Panc1 (cell line): ENCODE results near the gene IFRD1. TPM values are rescaled to one million over a fixed set of nuclear protein-coding genes. Genes with fewer than 3 reads are reported as not detected.

Experiments used
- ATAC-seq: fragments of 200-7000 bp; cut with Tn5 transposase; 2 replicates; pipeline ENCODE4 v1.9.1; 2020; ENCODE audit warnings: mild to moderate bottlenecking, moderate library complexity
- BruUV-seq: library from RNA; stranded (reverse); fragments of 400-500 nt; replicated peaks from 2 replicates; lab custom pipeline; 2021; lab: Mats Ljungman, UMichigan
- CTCF ChIA-PET: fragments of 300-600 bp; sonication (Branson Sonifier 250); formaldehyde crosslinking; loops from one replicate; lab custom pipeline; 2022; ENCODE audit warnings: antibody characterized with exemption; lab: Charles Lee
- POLR2A ChIA-PET: fragments of 300-600 bp; sonication (Branson Sonifier 250); formaldehyde crosslinking; loops from one replicate; lab custom pipeline; 2022; ENCODE audit warnings: antibody characterized with exemption; lab: Charles Lee
- DNase-seq: peaks from one replicate; pipeline ENCODE4 v3.0.0-alpha.2; 2010; ENCODE audit warnings: low read depth, low spot score
- H3K27ac ChIP-seq: 2 replicates; pipeline ENCODE4 v1.5.1; 2011; ENCODE audit warnings: mild to moderate bottlenecking, low read length, inconsistent platforms
- H3K27me3 ChIP-seq: fragments of 200-500 bp; sonication (Bioruptor generic); 2 replicates; pipeline ENCODE4 v1.6.0; 2014; ENCODE audit warnings: low read length, inconsistent platforms; ENCODE audit not compliant: control insufficient read depth, insufficient read depth
- H3K36me3 ChIP-seq: fragments of 200-500 bp; sonication (Bioruptor generic); 2 replicates; pipeline ENCODE4 v1.5.1; 2014; ENCODE audit warnings: inconsistent platforms, mild to moderate bottlenecking, low read length, moderate library complexity; ENCODE audit not compliant: control insufficient read depth, insufficient read depth
- H3K4me1 ChIP-seq: 2 replicates; pipeline ENCODE4 v1.5.1; 2011; ENCODE audit warnings: inconsistent platforms, mild to moderate bottlenecking, low read length, moderate library complexity; ENCODE audit not compliant: control insufficient read depth, insufficient read depth
- H3K4me3 ChIP-seq, 2 experiments: 2 replicates each; pipeline ENCODE4 v1.5.1; 2011 to 2012; ENCODE audit warnings: low read depth in 2 of 2, low read length in 2 of 2, mild to moderate bottlenecking in 2 of 2, inconsistent platforms in 1 of 2, moderate library complexity in 1 of 2
- H3K9me3 ChIP-seq: fragments of 200-500 bp; sonication (Bioruptor generic); 2 replicates; pipeline ENCODE4 v1.5.1; 2014; ENCODE audit warnings: low read depth, mild to moderate bottlenecking, inconsistent platforms, low read length, moderate library complexity; ENCODE audit not compliant: control insufficient read depth, insufficient read depth
- CTCF ChIP-seq: fragments of 450-650 bp; IDR thresholded peaks from 2 replicates; pipeline ENCODE4 v1.5.1; 2017; ENCODE audit warnings: mild to moderate bottlenecking
- POLR2AphosphoS5 ChIP-seq: IDR thresholded peaks from 2 replicates; pipeline ENCODE4 v1.6.1; 2012; ENCODE audit warnings: mild to moderate bottlenecking, low read depth, low read length, moderate library complexity
- REST ChIP-seq, 2 experiments: IDR thresholded peaks; 2 replicates each; pipeline ENCODE4 v1.6.1; 2011 to 2012; ENCODE audit warnings: low read depth in 2 of 2, control low read depth in 1 of 2, low read length in 1 of 2, mild to moderate bottlenecking in 1 of 2, moderate library complexity in 1 of 2; ENCODE audit not compliant: insufficient read depth in 1 of 2
- SIN3A ChIP-seq: IDR thresholded peaks from 2 replicates; pipeline ENCODE4 v1.6.1; 2012; ENCODE audit warnings: low read depth, mild to moderate bottlenecking, low read length, moderate library complexity, borderline replicate concordance; ENCODE audit not compliant: insufficient read depth
- TCF7L2 ChIP-seq: IDR thresholded peaks from 2 replicates; pipeline ENCODE4 v1.6.1; 2011; ENCODE audit warnings: mild to moderate bottlenecking, low read depth, low read length, inconsistent platforms
- in situ Hi-C: cut with HindIII; loops from 2 replicates; pipeline ENCODE4 v1.10.0; 2016; ENCODE audit warnings: low sequenced_read_pairs, low pct_unique_long_range_greater_than_20kb
- intact Hi-C: fragments of 100-400 bp; cut with micrococcal nuclease; formaldehyde crosslinking; loops from one replicate; pipeline ENCODE4 v1.10.0; 2022; ENCODE audit not compliant: unreplicated experiment
- total RNA-seq: library from RNA; stranded (reverse); gene quantifications from one replicate; pipeline ENCODE4 v1.2.1, GENCODE V29; 2021; ENCODE audit not compliant: unreplicated experiment

IFRD1 gene
- total RNA-seq, 1 experiment from 2014 or later, result 54.3 TPM

- H3K27ac ChIP-seq, result no peak overlapping the region
- no peaks in the 10 kb centered on the region for H3K9me3 ChIP-seq
- intact Hi-C loops (no loop called here), in situ Hi-C loops (no loop called here)
- H3K36me3 ChIP-seq, result peaks cover 57% of the 10 kb centered on the region
- ATAC-seq (no peak), DNase-seq (no peak)
- H3K27me3 ChIP-seq, result no peaks in the 10 kb centered on the region
- H3K4me3 ChIP-seq, result no peak overlapping the region
- CTCF ChIA-PET, result no interaction called here
- POLR2A ChIA-PET, result no interaction called here
- TF ChIP-seq REST (IDR thresholded peaks at IDR 0.05; ENCODE audit: insufficient read depth in 1 of 2, low read depth in 2 of 2, low read length in 1 of 2) (no peak), TCF7L2 (no peak), SIN3A (no peak), POLR2AphosphoS5 (no peak), CTCF (no peak)
- no TSS peak for BruUV-seq
- no peaks in the 10 kb centered on the region for H3K4me1 ChIP-seq
These were observed 17.6 kb downstream of the IFRD1 start for GRCh38 chr7:112467867-112468266.

- POLR2A ChIA-PET, result no interaction called here
These were observed 19.9 kb downstream of the IFRD1 start for GRCh38 chr7:112470194-112470593.

More at GRCh38 chr7:112470194-112470593, 19.9 kb downstream of the IFRD1 start:
- Histone ChIP-seq H3K9me3 (no peaks in the 10 kb centered on the region), H3K27ac (no peak overlapping the region), H3K4me3 (no peak overlapping the region), H3K27me3 (no peaks in the 10 kb centered on the region), H3K36me3 (peaks cover 47% of the 10 kb centered on the region), H3K4me1 (no peaks in the 10 kb centered on the region)
- no peak for ATAC-seq
- TF ChIP-seq TCF7L2 (no peak), CTCF (no peak), REST (IDR thresholded peaks at IDR 0.05; ENCODE audit: insufficient read depth in 1 of 2, low read depth in 2 of 2, low read length in 1 of 2) (no peak), SIN3A (no peak), POLR2AphosphoS5 (no peak)
- in situ Hi-C loops, result no loop called here
- intact Hi-C loops, result no loop called here
- no peak for DNase-seq
- BruUV-seq, result no TSS peak
- CTCF ChIA-PET, result no interaction called here
